IMR-90 (cell line): ENCODE results near the gene PRICKLE2. TPM values are rescaled to one million over a fixed set of nuclear protein-coding genes. Genes with fewer than 3 reads are reported as not detected.

ENCODE experiments used
- ATAC-seq: fragments of 200-7000 bp; cut with Tn5 transposase; 2 replicates; pipeline ENCODE4 v1.9.1; 2020; ENCODE audit warnings: low read depth, mild to moderate bottlenecking, moderate library complexity
- BruUV-seq: library from RNA; stranded (reverse); fragments of 400-500 nt; replicated peaks from 2 replicates; lab custom pipeline; 2021; lab: Mats Ljungman, UMichigan
- CTCF ChIA-PET: fragments of 300-600 bp; formaldehyde crosslinking; extraction: SDS; loops from one replicate; lab custom pipeline; 2021; ENCODE audit warnings: antibody characterized with exemption; lab: Yijun Ruan, JAX
- POLR2A ChIA-PET: fragments of 300-600 bp; sonication (Branson Sonifier 250); formaldehyde crosslinking; loops from one replicate; lab custom pipeline; 2022; ENCODE audit warnings: antibody characterized with exemption; ENCODE audit not compliant: unreplicated experiment; lab: Charles Lee
- DNase-seq: peaks from one replicate; pipeline ENCODE4 v3.0.0; 2013
- H2AFZ ChIP-seq: replicated peaks from 2 replicates; pipeline ENCODE3; 2013; ENCODE audit warnings: low read length, mild to moderate bottlenecking; ENCODE audit not compliant: poor library complexity
- H2AK5ac ChIP-seq: 2 replicates; pipeline ENCODE4 v1.6.1; 2013; ENCODE audit warnings: low read depth, low read length, inconsistent platforms
- H2AK9ac ChIP-seq: replicated peaks from 2 replicates; pipeline ENCODE3; 2013; ENCODE audit warnings: mild to moderate bottlenecking, low read depth, low read length, moderate library complexity; ENCODE audit not compliant: poor library complexity
- H2BK120ac ChIP-seq: 2 replicates; pipeline ENCODE4 v1.6.1; 2013; ENCODE audit warnings: low read depth, low read length, inconsistent platforms
- H2BK15ac ChIP-seq: 3 replicates; pipeline ENCODE4 v1.6.1; 2013; ENCODE audit warnings: low read depth, low read length, inconsistent platforms
- H2BK20ac ChIP-seq: 2 replicates; pipeline ENCODE4 v1.6.1; 2013; ENCODE audit warnings: low read depth, mild to moderate bottlenecking, inconsistent platforms, low read length, moderate library complexity
- H2BK5ac ChIP-seq: 2 replicates; pipeline ENCODE4 v1.6.1; 2013; ENCODE audit warnings: mild to moderate bottlenecking, low read depth, low read length, inconsistent platforms; ENCODE audit not compliant: poor library complexity, severe bottlenecking
- H3K14ac ChIP-seq: replicated peaks from 2 replicates; pipeline ENCODE4 v1.6.1; 2013; ENCODE audit warnings: low read depth, low read length, inconsistent platforms
- H3K18ac ChIP-seq: 2 replicates; pipeline ENCODE4 v1.6.1; 2013; ENCODE audit warnings: low read depth, low read length, control low read depth
- H3K23ac ChIP-seq: 2 replicates; pipeline ENCODE4 v1.6.1; 2013; ENCODE audit warnings: low read depth, low read length, inconsistent platforms
- H3K27ac ChIP-seq: 2 replicates; pipeline ENCODE4 v1.5.1; 2013; ENCODE audit warnings: mild to moderate bottlenecking, control low read depth, low read length; ENCODE audit not compliant: insufficient read depth
- H3K27me3 ChIP-seq: 2 replicates; pipeline ENCODE4 v1.6.1; 2013; ENCODE audit warnings: low read length; ENCODE audit not compliant: control insufficient read depth, insufficient read depth
- H3K36me3 ChIP-seq: 2 replicates; pipeline ENCODE4 v1.6.1; 2013; ENCODE audit warnings: low read length, mixed read lengths; ENCODE audit not compliant: control insufficient read depth, insufficient read depth
- H3K4ac ChIP-seq: 2 replicates; pipeline ENCODE4 v1.6.1; 2013; ENCODE audit warnings: low read depth, low read length, inconsistent platforms
- H3K4me1 ChIP-seq: 2 replicates; pipeline ENCODE4 v1.6.1; 2013; ENCODE audit warnings: low read length, mixed read lengths; ENCODE audit not compliant: control insufficient read depth, insufficient read depth
- H3K4me2 ChIP-seq: 2 replicates; pipeline ENCODE4 v1.6.1; 2013; ENCODE audit warnings: low read depth, mild to moderate bottlenecking, control low read depth, low read length, moderate library complexity
- H3K4me3 ChIP-seq: 2 replicates; pipeline ENCODE4 v1.5.1; 2013; ENCODE audit warnings: low read depth, mild to moderate bottlenecking, control low read depth, low read length, moderate library complexity; ENCODE audit not compliant: insufficient read depth
- H3K56ac ChIP-seq: 2 replicates; pipeline ENCODE4 v1.6.1; 2013; ENCODE audit warnings: low read length, inconsistent platforms; ENCODE audit not compliant: insufficient read depth; ENCODE audit errors: extremely low read depth
- H3K79me1 ChIP-seq, 2 experiments: 2 replicates each; pipeline ENCODE4 v1.6.1; 2013; ENCODE audit warnings: low read length in 2 of 2, inconsistent platforms in 1 of 2, low read depth in 1 of 2
- H3K9ac ChIP-seq: 2 replicates; pipeline ENCODE4 v1.6.1; 2013; ENCODE audit warnings: low read depth, low read length, control low read depth
- H3K9me1 ChIP-seq: 2 replicates; pipeline ENCODE4 v1.6.1; 2013; ENCODE audit warnings: low read length, inconsistent platforms; ENCODE audit not compliant: insufficient read depth
- H3K9me3 ChIP-seq: 2 replicates; pipeline ENCODE4 v1.6.1; 2013; ENCODE audit warnings: low read length; ENCODE audit not compliant: control insufficient read depth, insufficient read depth
- H4K20me1 ChIP-seq: 2 replicates; pipeline ENCODE4 v1.6.1; 2013; ENCODE audit warnings: low read length, inconsistent platforms; ENCODE audit not compliant: insufficient read depth
- H4K5ac ChIP-seq: 2 replicates; pipeline ENCODE4 v1.6.1; 2013; ENCODE audit warnings: mild to moderate bottlenecking, low read depth, low read length, control low read depth
- H4K8ac ChIP-seq, 2 experiments: 2 replicates each; pipeline ENCODE4 v1.6.1; 2013; ENCODE audit warnings: low read depth in 2 of 2, low read length in 2 of 2, control low read depth in 1 of 2, inconsistent platforms in 1 of 2
- H4K91ac ChIP-seq: 2 replicates; pipeline ENCODE4 v1.6.1; 2013; ENCODE audit warnings: low read depth, low read length, inconsistent platforms; ENCODE audit not compliant: insufficient read depth
- BHLHE40 ChIP-seq: fragments of 150-350 bp; IDR thresholded peaks from 2 replicates; pipeline ENCODE4 v1.6.1; 2016; ENCODE audit warnings: mild to moderate bottlenecking, low read depth, low read length
- CEBPB ChIP-seq: IDR thresholded peaks from 2 replicates; pipeline ENCODE4 v1.6.1; 2012; ENCODE audit warnings: low read depth, low read length, improper control_type of control experiment
- CHD1 ChIP-seq: IDR thresholded peaks from 2 replicates; pipeline ENCODE4 v1.6.1; 2012; ENCODE audit warnings: low read depth, low read length, improper control_type of control experiment
- FOS ChIP-seq: fragments of 150-350 bp; IDR thresholded peaks from 2 replicates; pipeline ENCODE4 v1.6.1; 2016; ENCODE audit warnings: low read depth, low read length
- MAFK ChIP-seq: IDR thresholded peaks from 2 replicates; pipeline ENCODE4 v1.6.1; 2012; ENCODE audit warnings: low read depth, low read length, improper control_type of control experiment
- MAZ ChIP-seq: IDR thresholded peaks from 2 replicates; pipeline ENCODE4 v1.6.1; 2012; ENCODE audit warnings: low read depth, mild to moderate bottlenecking, low read length, improper control_type of control experiment, moderate library complexity, borderline replicate concordance
- RCOR1 ChIP-seq: IDR thresholded peaks from 2 replicates; pipeline ENCODE4 v1.6.1; 2012; ENCODE audit warnings: mild to moderate bottlenecking, low read length, improper control_type of control experiment; ENCODE audit not compliant: insufficient replicate concordance
- RFX5 ChIP-seq: IDR thresholded peaks from 2 replicates; pipeline ENCODE4 v1.8.0; 2012; ENCODE audit warnings: low read depth, mild to moderate bottlenecking, low read length, moderate library complexity
- SMC3 ChIP-seq: fragments of 150-350 bp; IDR thresholded peaks from 2 replicates; pipeline ENCODE4 v1.6.1; 2016; ENCODE audit warnings: low read depth, mild to moderate bottlenecking, antibody characterized with exemption, low read length, moderate library complexity
- WGBS, 2 experiments: methylation state at CpG; one replicate each; pipeline versions ENCODE4 v1.1.5 to v1.1.7; 2013; ENCODE audit warnings: missing lambda C conversion rate in 2 of 2; ENCODE audit not compliant: insufficient read length in 1 of 2; ENCODE audit errors: extremely low coverage in 2 of 2; 5-methylcytosine and 5-hydroxymethylcytosine counted together
- dilution Hi-C: fragments of 300-500 bp; cut with HindIII; formaldehyde crosslinking; loops from one replicate; pipeline ENCODE4 v1.14.3; 2018; ENCODE audit warnings: low sequenced_read_pairs; ENCODE audit not compliant: unreplicated experiment
- in situ Hi-C: fragments of 300-500 bp; cut with MboI; formaldehyde crosslinking; loops from 3 replicates; pipeline ENCODE4 v1.14.3; 2019; ENCODE audit warnings: low sequenced_read_pairs, inconsistent platforms, mixed read lengths
- intact Hi-C: fragments of 100-400 bp; cut with micrococcal nuclease; formaldehyde crosslinking; loops from 2 replicates; pipeline ENCODE4 v1.10.0; 2022
- polyA plus RNA-seq, 3 experiments: library from polyadenylated mRNA; depleted of rRNA; stranded (reverse); fragments of >200 nt; gene quantifications; 2 replicates each; pipeline ENCODE4 v1.2.3, GENCODE V29; 2012; ENCODE audit warnings: low replicate concordance in 1 of 3
- total RNA-seq: library from RNA; depleted of rRNA; stranded (reverse); fragments of >200 nt; gene quantifications from 2 replicates; pipeline ENCODE4 v1.2.3, GENCODE V29; 2012

The PRICKLE2 gene
- total and polyA plus RNA-seq, 2 of the 4 experiments (the other 2 are of a cell fraction) = 4.1 to 14.2 TPM

DNA sequence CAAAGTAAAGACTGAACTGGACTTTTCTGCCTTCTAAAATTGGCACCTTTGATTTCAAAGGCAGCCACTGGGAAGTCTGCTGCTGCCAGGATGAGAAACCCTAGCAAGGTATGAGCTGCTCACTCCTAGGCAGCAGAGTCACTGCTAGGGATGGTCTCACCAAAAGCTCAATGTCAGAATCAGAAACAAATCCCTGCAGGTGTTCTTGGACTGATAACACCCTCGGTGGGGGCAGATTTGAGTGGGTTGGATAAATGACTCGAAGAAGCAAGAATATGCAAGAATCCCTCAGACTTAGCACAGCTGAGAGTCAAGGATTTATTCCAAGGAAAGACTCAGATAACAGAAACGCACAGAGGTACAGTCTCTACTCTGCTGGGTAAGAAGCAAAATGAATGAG is 90.4 kb downstream of the PRICKLE2 start:
- Histone ChIP-seq H3K36me3 (peaks cover 14% of the 10 kb centered on the region), H3K79me1 (peaks cover 43 to 66% of the 10 kb centered on the region in 2 experiments), H4K8ac (no peak overlapping the region), H2AFZ (no peak overlapping the region), H3K27me3 (no peaks in the 10 kb centered on the region), H2BK20ac (no peak overlapping the region), H3K4me2 (no peak overlapping the region), H3K4me1 (no peaks in the 10 kb centered on the region), H3K4ac (no peak overlapping the region), H4K5ac (no peak overlapping the region), H3K4me3 (no peak overlapping the region), H3K23ac (no peak overlapping the region), H3K27ac (no peak overlapping the region), H3K9me1 (peaks cover 20% of the 10 kb centered on the region), H2BK15ac (no peak overlapping the region), H3K9ac (no peak overlapping the region), H4K91ac (no peak overlapping the region), H2BK120ac (no peak overlapping the region), H2AK5ac (no peak overlapping the region), H3K18ac (no peak overlapping the region), H3K14ac (no peak overlapping the region), H3K9me3 (no peaks in the 10 kb centered on the region), H2AK9ac (no peak overlapping the region), H3K56ac (no peak overlapping the region), H4K20me1 (peaks cover 20% of the 10 kb centered on the region), H2BK5ac (no peak overlapping the region)
- WGBS, 2 experiments = no CpG with 5 or more reads among the region's 3 CpGs
- dilution Hi-C loops (no loop called here), in situ Hi-C loops (no loop called here), intact Hi-C loops (no loop called here)
- BruUV-seq = no TSS peak
- ChIA-PET CTCF (no interaction called here), POLR2A (no interaction called here)
- ATAC-seq (no peak), DNase-seq (no peak)
- TF ChIP-seq CHD1 (no peak), RCOR1 (no peak), SMC3 (no peak), MAZ (no peak), FOS (no peak), RFX5 (no peak), CEBPB (no peak), MAFK (no peak), BHLHE40 (no peak)
